ENCODE results near the gene NR1I2.

DNA sequence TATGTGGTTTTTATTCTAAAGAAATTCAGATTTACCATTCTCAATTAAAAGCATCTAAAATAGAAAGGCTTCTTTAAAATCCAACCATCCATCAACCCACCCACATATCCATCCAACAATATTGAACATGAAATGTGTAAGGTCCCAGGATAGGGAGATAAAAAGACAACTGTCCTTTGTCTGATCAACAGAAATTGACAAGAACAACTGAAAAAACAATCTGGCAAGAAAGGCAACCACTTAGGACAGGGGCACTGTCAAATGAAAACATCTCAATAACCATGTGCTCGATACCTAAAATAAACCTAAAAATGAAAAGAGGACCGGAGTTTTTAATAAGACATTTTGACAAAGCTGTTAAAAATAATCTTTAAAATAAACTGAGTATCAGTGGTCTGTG, 67.2 kb downstream of the NR1I2 start:
- TF ChIP-seq FOXM1 (IDR thresholded peaks at IDR 0.05; ENCODE audit: borderline replicate concordance) (no peak), HDGF (IDR thresholded peaks at IDR 0.05; ENCODE audit: borderline replicate concordance) (no peak), FOXK2 (IDR thresholded peaks at IDR 0.05) (no peak), ARNT (IDR thresholded peaks at IDR 0.05) (no peak), L3MBTL2 (conservative IDR thresholded peaks at IDR 0.05) (no peak), TARDBP (IDR thresholded peaks at IDR 0.05) (no peak), SUZ12 (IDR thresholded peaks at IDR 0.05) (no peak), ZNF384 (IDR thresholded peaks at IDR 0.05) (no peak), CTBP1 (IDR thresholded peaks at IDR 0.05; ENCODE audit: borderline replicate concordance) (no peak), SP1 (IDR thresholded peaks at IDR 0.05) (no peak), BHLHE40 (IDR thresholded peaks at IDR 0.05; ENCODE audit: borderline replicate concordance) (no peak), ELF4 (IDR thresholded peaks at IDR 0.05) (no peak), LEF1 (IDR thresholded peaks at IDR 0.05; ENCODE audit: borderline replicate concordance) (no peak)
- TF ChIP-seq, protein P1, sequence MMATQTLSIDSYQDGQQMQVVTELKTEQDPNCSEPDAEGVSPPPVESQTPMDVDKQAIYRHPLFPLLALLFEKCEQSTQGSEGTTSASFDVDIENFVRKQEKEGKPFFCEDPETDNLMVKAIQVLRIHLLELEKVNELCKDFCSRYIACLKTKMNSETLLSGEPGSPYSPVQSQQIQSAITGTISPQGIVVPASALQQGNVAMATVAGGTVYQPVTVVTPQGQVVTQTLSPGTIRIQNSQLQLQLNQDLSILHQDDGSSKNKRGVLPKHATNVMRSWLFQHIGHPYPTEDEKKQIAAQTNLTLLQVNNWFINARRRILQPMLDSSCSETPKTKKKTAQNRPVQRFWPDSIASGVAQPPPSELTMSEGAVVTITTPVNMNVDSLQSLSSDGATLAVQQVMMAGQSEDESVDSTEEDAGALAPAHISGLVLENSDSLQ (IDR thresholded peaks at IDR 0.05) = no peak

Measured in HEK293T (cell line).